Activated CD4-positive, alpha-beta T cell treated with anti-CD3 and anti-CD28 coated beads for 36 hours (primary cell): Measurements from ENCODE around the gene OR10A6. TPM values are rescaled to one million over a fixed set of nuclear protein-coding genes. Genes with fewer than 3 reads are reported as not detected.

ENCODE experiments used
- total RNA-seq, 2 experiments: library from RNA; stranded (reverse); gene quantifications; one replicate each; pipeline ENCODE4 v1.2.3, GENCODE V29; 2021

Gene OR10A6
- total RNA-seq, 2 experiments from 2014 or later = not detected

Other genes with a start within 250 kb of the OR10A6 start
- not detected for gene OVCH2, start 224.8 kb downstream of the OR10A6 start, total RNA-seq
- gene OR5P2, start 134.3 kb downstream of the OR10A6 start, total RNA-seq = not detected
- gene OR5P3, start 100.4 kb downstream of the OR10A6 start, total RNA-seq = not detected
- gene OR10A3, start 10.4 kb upstream of the OR10A6 start, total RNA-seq = not detected
- not detected for gene NLRP10, start 34.2 kb upstream of the OR10A6 start, total RNA-seq
- 100 to 1,000 TPM; 270 to 289 TPM for gene EIF3F, start 56.1 kb upstream of the OR10A6 start, total RNA-seq
- under 1 TPM; 0.33 to 0.48 TPM for gene TUB, start 149.9 kb upstream of the OR10A6 start, total RNA-seq
- 10 to 100 TPM; 13.9 to 15.8 TPM for gene RIC3, start 237.8 kb upstream of the OR10A6 start, total RNA-seq